H9 (cell line): ENCODE measurements around the gene B4GALT6. TPM values are rescaled to one million over a fixed set of nuclear protein-coding genes. Genes with fewer than 3 reads are reported as not detected.

ENCODE experiments used
- DNase-seq: peaks from one replicate; pipeline ENCODE4 v3.0.0-alpha.2; 2017
- H2AFZ ChIP-seq: one replicate; pipeline ENCODE4 v1.6.1; 2013; ENCODE audit warnings: mild to moderate bottlenecking, low read length, control low read depth, moderate library complexity
- H2AK5ac ChIP-seq: 2 replicates; pipeline ENCODE4 v1.6.1; 2013; ENCODE audit warnings: low read length, control low read depth, mixed read lengths; ENCODE audit not compliant: insufficient read length
- H2BK120ac ChIP-seq: one replicate; pipeline ENCODE4 v1.6.1; 2013; ENCODE audit warnings: low read depth, mild to moderate bottlenecking, low read length, control low read depth, inconsistent platforms; ENCODE audit not compliant: poor library complexity, severe bottlenecking
- H2BK12ac ChIP-seq: 2 replicates; pipeline ENCODE4 v1.6.1; 2013; ENCODE audit warnings: low read length, control low read depth, mixed read lengths, low read depth; ENCODE audit not compliant: insufficient read length
- H2BK15ac ChIP-seq: 2 replicates; pipeline ENCODE4 v1.6.1; 2013; ENCODE audit warnings: low read depth, low read length, control low read depth
- H2BK20ac ChIP-seq: one replicate; pipeline ENCODE4 v1.6.1; 2013; ENCODE audit warnings: low read depth, mild to moderate bottlenecking, low read length, control low read depth, inconsistent platforms; ENCODE audit not compliant: poor library complexity, severe bottlenecking
- H2BK5ac ChIP-seq: 2 replicates; pipeline ENCODE4 v1.6.1; 2013; ENCODE audit warnings: low read length, control low read depth, mixed read lengths; ENCODE audit not compliant: insufficient read length
- H3K14ac ChIP-seq: 2 replicates; pipeline ENCODE4 v1.6.1; 2013; ENCODE audit warnings: low read length, control low read depth; ENCODE audit not compliant: insufficient read depth
- H3K18ac ChIP-seq: 2 replicates; pipeline ENCODE4 v1.6.1; 2013; ENCODE audit warnings: low read depth, mild to moderate bottlenecking, mixed read lengths, low read length, control low read depth; ENCODE audit not compliant: insufficient read length
- H3K23ac ChIP-seq: 2 replicates; pipeline ENCODE4 v1.6.1; 2013; ENCODE audit warnings: low read length, control low read depth, mixed read lengths, low read depth; ENCODE audit not compliant: insufficient read length
- H3K23me2 ChIP-seq: 2 replicates; pipeline ENCODE4 v1.6.1; 2013; ENCODE audit warnings: low read depth, mild to moderate bottlenecking, mixed read lengths, low read length, control low read depth; ENCODE audit not compliant: insufficient read length, poor library complexity, severe bottlenecking
- H3K27ac ChIP-seq: 2 replicates; pipeline ENCODE4 v1.5.1; 2013; ENCODE audit warnings: low read length, control low read depth, mixed read lengths, low read depth; ENCODE audit not compliant: insufficient read length
- H3K27me3 ChIP-seq: 2 replicates; pipeline ENCODE4 v1.6.1; 2013; ENCODE audit warnings: low read length, control low read depth, inconsistent platforms; ENCODE audit not compliant: insufficient read depth
- H3K4ac ChIP-seq: 2 replicates; pipeline ENCODE4 v1.6.1; 2013; ENCODE audit warnings: low read depth, mild to moderate bottlenecking, control low read depth, inconsistent platforms, low read length, moderate library complexity
- H3K4me1 ChIP-seq: 2 replicates; pipeline ENCODE4 v1.6.1; 2013; ENCODE audit warnings: low read length, control low read depth, inconsistent platforms; ENCODE audit not compliant: insufficient read depth
- H3K4me2 ChIP-seq: 2 replicates; pipeline ENCODE4 v1.6.1; 2013; ENCODE audit warnings: low read length, control low read depth, mixed read lengths; ENCODE audit not compliant: insufficient read length, insufficient read depth
- H3K56ac ChIP-seq: 2 replicates; pipeline ENCODE4 v1.6.1; 2013; ENCODE audit warnings: low read depth, mild to moderate bottlenecking, mixed read lengths, low read length, control low read depth; ENCODE audit not compliant: insufficient read length
- H3K79me1 ChIP-seq: 2 replicates; pipeline ENCODE4 v1.6.1; 2013; ENCODE audit warnings: low read depth, mild to moderate bottlenecking, moderate library complexity, low read length, control low read depth, inconsistent platforms; ENCODE audit not compliant: insufficient read depth, poor library complexity, severe bottlenecking
- H3K79me2 ChIP-seq: 2 replicates; pipeline ENCODE4 v1.6.1; 2013; ENCODE audit warnings: low read length, control low read depth, inconsistent platforms; ENCODE audit not compliant: insufficient read depth
- H3K9ac ChIP-seq: 2 replicates; pipeline ENCODE4 v1.6.1; 2013; ENCODE audit warnings: low read length, control low read depth, mixed read lengths; ENCODE audit not compliant: insufficient read length; ENCODE audit errors: extremely low read depth
- H3K9me3 ChIP-seq: one replicate; pipeline ENCODE4 v1.6.1; 2013; ENCODE audit warnings: low read depth, low read length, inconsistent platforms; ENCODE audit not compliant: control insufficient read depth
- H3T11ph ChIP-seq: one replicate; pipeline ENCODE4 v1.6.1; 2013; ENCODE audit warnings: mild to moderate bottlenecking, low read length, control low read depth, inconsistent platforms
- H4K20me1 ChIP-seq: one replicate; pipeline ENCODE4 v1.6.1; 2013; ENCODE audit not compliant: control insufficient read depth, insufficient read length, insufficient read depth
- H4K5ac ChIP-seq: 2 replicates; pipeline ENCODE4 v1.6.1; 2013; ENCODE audit warnings: low read depth, mild to moderate bottlenecking, mixed read lengths, low read length, control low read depth; ENCODE audit not compliant: insufficient read length
- H4K8ac ChIP-seq: replicated peaks from 2 replicates; pipeline ENCODE4 v1.6.1; 2013; ENCODE audit warnings: low read length, control low read depth, mixed read lengths, low read depth; ENCODE audit not compliant: insufficient read length
- H4K91ac ChIP-seq: 2 replicates; pipeline ENCODE4 v1.6.1; 2013; ENCODE audit warnings: low read depth, mild to moderate bottlenecking, moderate library complexity, mixed read lengths, low read length, control low read depth; ENCODE audit not compliant: insufficient read length
- H3K27ac Mint-ChIP-seq, 3 experiments: 2 replicates in 2 of 3; 3 replicates in 1 of 3; pipeline ENCODE4 v1.8.0; 2020 to 2021; ENCODE audit warnings: mixed read lengths in 3 of 3, mild to moderate bottlenecking in 1 of 3, moderate library complexity in 1 of 3
- H3K27me3 Mint-ChIP-seq: 2 replicates; pipeline ENCODE4 v1.8.0; 2021; ENCODE audit warnings: low read depth, mild to moderate bottlenecking, moderate library complexity, mixed read lengths
- H3K36me3 Mint-ChIP-seq, 3 experiments: 2 replicates in 2 of 3; 3 replicates in 1 of 3; pipeline ENCODE4 v1.8.0; 2020 to 2021; ENCODE audit warnings: low read depth in 3 of 3, mixed read lengths in 3 of 3; ENCODE audit not compliant: insufficient read depth in 1 of 3
- H3K4me1 Mint-ChIP-seq, 2 experiments: 2 replicates each; pipeline ENCODE4 v1.8.0; 2020; ENCODE audit warnings: mixed read lengths in 2 of 2
- H3K4me3 Mint-ChIP-seq, 2 experiments: 2 replicates in 1 of 2; 3 replicates in 1 of 2; pipeline ENCODE4 v1.8.0; 2020 to 2021; ENCODE audit warnings: mild to moderate bottlenecking in 2 of 2, mixed read lengths in 2 of 2, moderate library complexity in 1 of 2
- H3K9me3 Mint-ChIP-seq, 2 experiments: 2 replicates in 1 of 2; 3 replicates in 1 of 2; pipeline ENCODE4 v1.8.0; 2020; ENCODE audit warnings: mild to moderate bottlenecking in 2 of 2, mixed read lengths in 2 of 2, moderate library complexity in 1 of 2
- CTCF ChIP-seq: fragments of 200-600 bp; sonication (generic); conservative IDR thresholded peaks from 3 replicates; pipeline ENCODE4 v1.8.0; 2021; ENCODE audit warnings: antibody characterized with exemption, mild to moderate bottlenecking
- WGBS: extraction: QIAGEN DNeasy Blood & Tissue Kit; methylation state at CpG from one replicate; pipeline ENCODE4 v1.1.7; 2013; ENCODE audit warnings: missing lambda C conversion rate, low lambda C conversion rate, mixed read lengths; ENCODE audit not compliant: insufficient read length; ENCODE audit errors: extremely low coverage; 5-methylcytosine and 5-hydroxymethylcytosine counted together
- total RNA-seq: library from RNA; stranded (reverse); gene quantifications from 2 replicates; pipeline ENCODE4 v1.2.1, GENCODE V29; 2021

The B4GALT6 gene
- total RNA-seq, 1 experiment from 2014 or later, result 34.1 TPM

GRCh38 chr18:31710826-31711225 is 26.4 kb upstream of the B4GALT6 start:
- Mint-ChIP-seq H3K27me3 (no peaks in the 10 kb centered on the region), H3K36me3 (peaks cover 0 to 3% (median 0%) of the 10 kb centered on the region in 3 experiments; a peak in 1 of 7 replicates), H3K27ac (peak overlapping the region; percentile 11 to 71 (median 14); a peak in 2 of 7 replicates), H3K4me3 (peak overlapping the region in 1 of 2 experiments; percentile 5; a peak in 1 of 5 replicates), H3K9me3 (no peaks in the 10 kb centered on the region; a peak in 1 of 5 replicates), H3K4me1 (peaks cover 4 to 8% of the 10 kb centered on the region in 2 experiments)
- no peaks in the 10 kb centered on the region for H4K20me1 ChIP-seq
- H3K79me2 ChIP-seq, result no peaks in the 10 kb centered on the region
- no peaks in the 10 kb centered on the region for H3K23me2 ChIP-seq
- no peak overlapping the region for H3K18ac ChIP-seq
- no peak overlapping the region for H3K56ac ChIP-seq
- H3K9ac ChIP-seq, result no peak overlapping the region
- DNase-seq, result no peak
- no peak overlapping the region for H3K14ac ChIP-seq
- no peak overlapping the region for H4K8ac ChIP-seq
- no peak overlapping the region for H2AFZ ChIP-seq
- H3K27me3 ChIP-seq, result no peaks in the 10 kb centered on the region
- no peaks in the 10 kb centered on the region for H3K79me1 ChIP-seq
- H4K91ac ChIP-seq, result no peak overlapping the region
- H2BK12ac ChIP-seq, result no peak overlapping the region
- no peak overlapping the region for H2BK15ac ChIP-seq
- H2BK5ac ChIP-seq, result no peak overlapping the region
- no peak overlapping the region for H3K4me2 ChIP-seq
- no peak overlapping the region for H3T11ph ChIP-seq
- H3K4me1 ChIP-seq, result no peaks in the 10 kb centered on the region; the same call in 1 of the 2 replicates
- peak; percentile 49 for TF ChIP-seq CTCF
- H2AK5ac ChIP-seq, result no peak overlapping the region
- WGBS, result no CpG with 5 or more reads among the region's 3 CpGs
- H3K4ac ChIP-seq, result no peak overlapping the region
- no peak overlapping the region for H4K5ac ChIP-seq
- no peak overlapping the region for H2BK20ac ChIP-seq
- no peak overlapping the region for H2BK120ac ChIP-seq
- H3K23ac ChIP-seq, result no peak overlapping the region
- no peak overlapping the region for H3K27ac ChIP-seq
- H3K9me3 ChIP-seq, result no peaks in the 10 kb centered on the region
